SKM-1 treated with dmso at 0.1 percent for 144 hours (cell line): ENCODE data around the gene MTF1.
A peak's percentile ranks its signal among the peaks of the same experiment; 100 is the strongest.
"Not testable (repeated sequence)": the region's sequence is repeated elsewhere in the genome, so short reads cannot be mapped to it uniquely, and the experiment has no call there.

Experiments
- DNase-seq: peaks from one replicate; lab custom pipeline; 2025; ENCODE audit not compliant: unreplicated experiment; lab: John Stamatoyannopoulos, UW

The MTF1 gene

GRCh38 chr1:37859507-37860345, at the start of gene MTF1:
Gene MTF1 (minus strand): TSS chr1:37859592. CDS start chr1:37857658, 1,934 bp downstream.
- DNase-seq, result peak; percentile 93

- not testable (repeated sequence) for DNase-seq
Measured at GRCh38 chr1:37908531-37908930, 49.1 kb upstream of the MTF1 start.

DNA sequence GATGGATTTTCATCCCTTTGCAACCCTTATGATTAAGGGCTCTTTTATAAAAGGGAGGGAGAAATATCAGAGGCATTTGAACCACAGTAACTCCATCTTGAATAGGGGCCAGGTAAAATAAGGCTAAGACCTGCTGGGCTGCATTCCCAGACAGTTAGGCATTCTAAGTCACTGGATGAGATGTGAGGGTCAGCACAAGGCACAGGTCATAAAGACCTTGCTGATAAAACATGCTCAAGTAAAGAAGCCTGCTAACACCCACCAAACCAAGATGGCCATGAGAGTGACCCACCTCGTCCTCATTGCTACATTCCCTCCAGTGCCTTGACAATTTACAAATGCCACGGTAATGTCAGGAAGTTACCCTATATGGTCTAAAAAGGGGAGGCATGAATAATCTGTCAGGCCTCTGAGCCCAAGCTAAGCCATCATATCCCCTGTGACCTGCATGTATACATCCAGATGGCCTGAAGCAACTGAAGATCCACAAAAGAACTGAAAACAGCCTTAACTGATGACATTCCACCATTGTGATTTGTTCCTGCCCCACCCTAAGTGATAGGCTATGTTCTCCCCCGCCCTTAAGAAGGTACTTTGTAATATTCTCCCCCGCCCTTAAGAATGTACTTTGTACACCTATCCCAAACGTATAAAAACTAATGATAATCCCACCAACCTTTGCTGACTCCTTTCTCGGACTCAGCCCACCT, 48.2 kb upstream of the MTF1 start:
- not testable (repeated sequence) for DNase-seq

- not testable (repeated sequence) for DNase-seq
Measured at GRCh38 chr1:37906591-37906990, 47.2 kb upstream of the MTF1 start.

- no peak for DNase-seq
Measured at GRCh38 chr1:37905727-37906126, 46.3 kb upstream of the MTF1 start.

GRCh38 chr1:37903921-37904320, 44.5 kb upstream of the MTF1 start:
- DNase-seq, result not testable (repeated sequence)

- no peak for DNase-seq
Measured at GRCh38 chr1:37902983-37903382, 43.6 kb upstream of the MTF1 start.

GRCh38 chr1:37901893-37902225, 42.5 kb upstream of the MTF1 start:
- DNase-seq, result no peak

GRCh38 chr1:37901191-37901892, 42.0 kb upstream of the MTF1 start:
- no peak for DNase-seq

- DNase-seq, result not testable (repeated sequence)
Measured at GRCh38 chr1:37897563-37897962, 38.2 kb upstream of the MTF1 start.

DNA sequence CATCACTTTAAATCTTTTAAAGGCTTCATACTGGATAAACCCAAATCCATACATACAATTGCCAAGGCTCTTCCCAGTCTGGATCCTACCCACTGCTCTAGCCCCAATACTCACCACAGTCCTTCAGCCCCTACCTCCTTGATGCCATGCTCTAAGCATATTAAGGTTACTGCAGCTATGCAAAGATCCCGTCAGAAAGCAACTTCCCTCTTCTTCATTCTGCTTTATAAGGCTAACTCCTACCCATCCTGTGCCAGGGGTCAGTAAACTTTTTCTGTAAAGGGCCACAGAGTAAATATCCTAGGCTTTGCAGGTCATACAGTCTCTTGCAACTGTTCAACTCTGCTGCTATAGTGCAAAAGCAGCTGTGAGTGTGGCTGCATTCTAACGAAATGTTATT, 34.3 kb upstream of the MTF1 start:
- no peak for DNase-seq

- no peak for DNase-seq
Measured at GRCh38 chr1:37892151-37893047, 33.0 kb upstream of the MTF1 start.

GRCh38 chr1:37890378-37891014, 31.1 kb upstream of the MTF1 start:
- DNase-seq, result no peak

- DNase-seq, result no peak
Measured at GRCh38 chr1:37888022-37888700, 28.8 kb upstream of the MTF1 start.

GRCh38 chr1:37884145-37884544, 24.8 kb upstream of the MTF1 start:
- DNase-seq, result no peak

DNA sequence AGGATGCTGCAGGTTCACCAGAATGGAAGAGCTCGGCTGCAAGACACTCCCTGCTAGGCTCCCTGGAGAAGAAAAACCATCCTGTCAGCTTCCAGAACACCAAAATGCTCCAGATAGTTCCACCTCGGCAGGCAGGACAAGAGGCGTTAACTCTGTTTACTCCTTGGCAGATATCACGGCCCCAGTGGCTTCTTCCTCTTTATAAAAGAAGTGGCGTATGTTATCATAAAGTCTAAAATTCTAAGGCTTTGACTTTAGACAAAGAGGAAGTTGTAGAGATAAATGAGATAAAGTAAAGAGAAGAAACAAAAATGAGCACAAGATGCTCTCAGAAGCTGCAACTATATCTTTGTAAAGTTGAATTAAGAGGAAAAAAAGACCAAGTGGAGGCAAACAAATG, 24.3 kb upstream of the MTF1 start:
- no peak for DNase-seq

GRCh38 chr1:37879865-37880264, 20.5 kb upstream of the MTF1 start:
- DNase-seq, result no peak

GRCh38 chr1:37878071-37878470, 18.7 kb upstream of the MTF1 start:
- DNase-seq, result no peak

- no peak for DNase-seq
Measured at GRCh38 chr1:37875833-37876232, 16.4 kb upstream of the MTF1 start.

GRCh38 chr1:37872692-37873091, 13.3 kb upstream of the MTF1 start:
- no peak for DNase-seq
